Sigmoid colon (tissue), 4 donors: ENCODE measurements around the gene NCKAP5.

ENCODE experiments used
- EP300 ChIP-seq, 4 donors: sonication (generic); formaldehyde crosslinking; IDR thresholded peaks; one replicate each; pipeline ENCODE4 v1.6.1; 2017; ENCODE audit warnings: antibody characterized with exemption in 4 of 4
- TF ChIP-seq, protein P1 (sequence below), 4 experiments: fragments of 450-650 bp in 3 of 4; fragments of 200-600 bp in 1 of 4; IDR thresholded peaks; one replicate each; pipeline ENCODE4 v1.5.1; 2016 to 2019; ENCODE audit warnings: antibody characterized with exemption in 4 of 4, mild to moderate bottlenecking in 3 of 4, moderate library complexity in 2 of 4

DNA sequence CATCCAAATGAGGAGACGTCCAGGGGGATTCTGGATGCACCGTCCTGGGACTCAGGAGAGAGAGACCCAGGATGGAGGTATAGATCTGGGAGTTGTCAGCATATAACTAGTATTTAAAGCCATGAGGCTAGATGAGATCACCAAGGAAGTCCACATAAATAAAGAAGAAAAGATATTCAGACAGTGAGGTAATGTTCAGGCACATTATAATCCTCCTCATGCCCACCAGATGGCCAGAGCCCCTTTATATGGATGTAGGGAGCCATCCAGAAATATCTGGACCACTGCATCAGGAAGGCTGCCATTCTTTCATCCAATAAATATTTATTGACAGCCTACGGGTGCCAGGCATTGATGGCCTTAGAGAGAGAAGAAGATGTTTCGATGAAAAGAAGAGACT lies 21.2 kb upstream of the NCKAP5 start:
- TF ChIP-seq EP300 (IDR thresholded peaks at IDR 0.05): no peak
- TF ChIP-seq, protein P1, sequence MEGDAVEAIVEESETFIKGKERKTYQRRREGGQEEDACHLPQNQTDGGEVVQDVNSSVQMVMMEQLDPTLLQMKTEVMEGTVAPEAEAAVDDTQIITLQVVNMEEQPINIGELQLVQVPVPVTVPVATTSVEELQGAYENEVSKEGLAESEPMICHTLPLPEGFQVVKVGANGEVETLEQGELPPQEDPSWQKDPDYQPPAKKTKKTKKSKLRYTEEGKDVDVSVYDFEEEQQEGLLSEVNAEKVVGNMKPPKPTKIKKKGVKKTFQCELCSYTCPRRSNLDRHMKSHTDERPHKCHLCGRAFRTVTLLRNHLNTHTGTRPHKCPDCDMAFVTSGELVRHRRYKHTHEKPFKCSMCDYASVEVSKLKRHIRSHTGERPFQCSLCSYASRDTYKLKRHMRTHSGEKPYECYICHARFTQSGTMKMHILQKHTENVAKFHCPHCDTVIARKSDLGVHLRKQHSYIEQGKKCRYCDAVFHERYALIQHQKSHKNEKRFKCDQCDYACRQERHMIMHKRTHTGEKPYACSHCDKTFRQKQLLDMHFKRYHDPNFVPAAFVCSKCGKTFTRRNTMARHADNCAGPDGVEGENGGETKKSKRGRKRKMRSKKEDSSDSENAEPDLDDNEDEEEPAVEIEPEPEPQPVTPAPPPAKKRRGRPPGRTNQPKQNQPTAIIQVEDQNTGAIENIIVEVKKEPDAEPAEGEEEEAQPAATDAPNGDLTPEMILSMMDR (IDR thresholded peaks at IDR 0.05): no peak
